A673 (cell line): ENCODE data around the gene SRSF10. TPM values are rescaled to one million over a fixed set of nuclear protein-coding genes. Genes with fewer than 3 reads are reported as not detected.

Experiments used
- BruUV-seq: library from RNA; stranded (reverse); fragments of 400-500 nt; replicated peaks from 2 replicates; lab custom pipeline; 2021; lab: Mats Ljungman, UMichigan
- CTCF ChIA-PET: fragments of 300-600 bp; sonication (Branson Sonifier 250); formaldehyde crosslinking; loops from one replicate; lab custom pipeline; 2022; ENCODE audit warnings: antibody characterized with exemption; lab: Charles Lee
- POLR2A ChIA-PET: fragments of 300-600 bp; sonication (Branson Sonifier 250); formaldehyde crosslinking; loops from one replicate; lab custom pipeline; 2022; ENCODE audit warnings: antibody characterized with exemption; ENCODE audit not compliant: low non-redundant PET; lab: Charles Lee
- DNase-seq: peaks from one replicate; pipeline ENCODE4 v3.0.0-alpha.2; 2015; ENCODE audit warnings: low spot score
- H3K27ac ChIP-seq: fragments of 200-600 bp; sonication (generic); 2 replicates; pipeline ENCODE4 v1.5.1; 2016; ENCODE audit warnings: mixed run types, low read depth, mild to moderate bottlenecking, mixed read lengths, antibody characterized with exemption, low read length; ENCODE audit not compliant: poor library complexity, severe bottlenecking
- H3K27me3 ChIP-seq: fragments of 200-600 bp; sonication (generic); replicated peaks from 2 replicates; pipeline ENCODE4 v1.6.1; 2017; ENCODE audit warnings: mixed run types, low read depth, mild to moderate bottlenecking, mixed read lengths, antibody characterized with exemption, low read length; ENCODE audit not compliant: insufficient read depth, poor library complexity
- H3K36me3 ChIP-seq: fragments of 200-600 bp; sonication (generic); 2 replicates; pipeline ENCODE4 v1.6.1; 2016; ENCODE audit warnings: mixed run types, mild to moderate bottlenecking, mixed read lengths, antibody characterized with exemption, low read length; ENCODE audit not compliant: insufficient read depth, poor library complexity, severe bottlenecking
- H3K4me1 ChIP-seq: fragments of 200-600 bp; sonication (generic); 2 replicates; pipeline ENCODE4 v1.6.1; 2017; ENCODE audit warnings: mixed run types, mild to moderate bottlenecking, mixed read lengths, antibody characterized with exemption, low read length; ENCODE audit not compliant: insufficient read depth, poor library complexity, severe bottlenecking
- H3K4me3 ChIP-seq: fragments of 200-600 bp; sonication (generic); 2 replicates; pipeline ENCODE4 v1.5.1; 2016; ENCODE audit warnings: low read depth, mixed run types, mild to moderate bottlenecking, mixed read lengths, low read length; ENCODE audit not compliant: poor library complexity, severe bottlenecking
- H3K9me3 ChIP-seq: fragments of 200-600 bp; sonication (generic); 2 replicates; pipeline ENCODE4 v1.6.1; 2016; ENCODE audit warnings: mixed run types, low read depth, mild to moderate bottlenecking, mixed read lengths, antibody characterized with exemption, low read length; ENCODE audit not compliant: poor library complexity, severe bottlenecking
- CTCF ChIP-seq: fragments of 300-800, 200-600 bp; sonication (generic); conservative IDR thresholded peaks from 2 replicates; pipeline ENCODE4 v1.5.1; 2017; ENCODE audit warnings: low read depth, mild to moderate bottlenecking, antibody characterized with exemption, low read length, moderate library complexity, mixed read lengths
- EZH2 ChIP-seq: fragments of 200-600 bp; sonication (generic); IDR thresholded peaks from 2 replicates; pipeline ENCODE4 v1.6.1; 2017; ENCODE audit warnings: borderline replicate concordance, low read depth, mild to moderate bottlenecking, mixed read lengths, antibody characterized with exemption, low read length; ENCODE audit not compliant: poor library complexity, severe bottlenecking
- intact Hi-C: fragments of 100-400 bp; cut with micrococcal nuclease; formaldehyde crosslinking; loops from one replicate; pipeline ENCODE4 v1.10.0; 2022; ENCODE audit not compliant: unreplicated experiment
- total RNA-seq: library from RNA; stranded (reverse); gene quantifications from 2 replicates; pipeline ENCODE4 v1.2.3, GENCODE V29; 2021

SRSF10 gene
- total RNA-seq, 1 experiment from 2014 or later = 218 TPM

GRCh38 chr1:24021403-24022266, 41.5 kb upstream of the SRSF10 start:
- no peak for DNase-seq
- no peaks in the 10 kb centered on the region for H3K36me3 ChIP-seq
- ChIA-PET CTCF (no interaction called here), POLR2A (no interaction called here)
- no peak for TF ChIP-seq CTCF
- no peak for TF ChIP-seq EZH2
- no peak overlapping the region for H3K27ac ChIP-seq
- intact Hi-C loops = no loop called here
- no peak overlapping the region for H3K4me3 ChIP-seq
- no TSS peak for BruUV-seq
- H3K27me3 ChIP-seq = no peaks in the 10 kb centered on the region
- no peaks in the 10 kb centered on the region for H3K9me3 ChIP-seq
- peaks cover 7% of the 10 kb centered on the region for H3K4me1 ChIP-seq

- no peaks in the 10 kb centered on the region for H3K36me3 ChIP-seq
- no peak for DNase-seq
- no peak overlapping the region for H3K27ac ChIP-seq
- ChIA-PET CTCF (no interaction called here), POLR2A (no interaction called here)
- TF ChIP-seq CTCF (no peak), EZH2 (no peak)
- no peaks in the 10 kb centered on the region for H3K27me3 ChIP-seq
- intact Hi-C loops = no loop called here
- no TSS peak for BruUV-seq
- peaks cover 7% of the 10 kb centered on the region for H3K4me1 ChIP-seq
- no peaks in the 10 kb centered on the region for H3K9me3 ChIP-seq
- no peak overlapping the region for H3K4me3 ChIP-seq
Measured at GRCh38 chr1:24020470-24020869, 40.3 kb upstream of the SRSF10 start.

GRCh38 chr1:24020025-24020424, 39.9 kb upstream of the SRSF10 start:
- ChIA-PET CTCF (no interaction called here), POLR2A (no interaction called here)
- H3K27me3 ChIP-seq = no peaks in the 10 kb centered on the region
- TF ChIP-seq EZH2 = no peak
- TF ChIP-seq CTCF = no peak
- no peak for DNase-seq
- H3K4me3 ChIP-seq = no peak overlapping the region
- intact Hi-C loops = no loop called here
- H3K4me1 ChIP-seq = peaks cover 7% of the 10 kb centered on the region
- H3K36me3 ChIP-seq = no peaks in the 10 kb centered on the region
- no peak overlapping the region for H3K27ac ChIP-seq
- H3K9me3 ChIP-seq = no peaks in the 10 kb centered on the region
- BruUV-seq = no TSS peak
